DMS114 treated with DMSO at 0.1 percent for 48 hours (cell line): ENCODE results near the gene URM1.

Experiments used
- DNase-seq: peaks from one replicate; lab custom pipeline; 2025; ENCODE audit not compliant: unreplicated experiment; lab: John Stamatoyannopoulos, UW

URM1 gene

GRCh38 chr9:128424268-128424780 lies 53.1 kb downstream of the URM1 start:
- DNase-seq: no peak

GRCh38 chr9:128428644-128429512 lies 57.7 kb downstream of the URM1 start:
- no peak for DNase-seq

- DNase-seq: no peak
These were observed 58.4 kb downstream of the URM1 start for GRCh38 chr9:128429513-128430086.

- no peak for DNase-seq
These were observed 60.0 kb downstream of the URM1 start for GRCh38 chr9:128431207-128431606.

DNA sequence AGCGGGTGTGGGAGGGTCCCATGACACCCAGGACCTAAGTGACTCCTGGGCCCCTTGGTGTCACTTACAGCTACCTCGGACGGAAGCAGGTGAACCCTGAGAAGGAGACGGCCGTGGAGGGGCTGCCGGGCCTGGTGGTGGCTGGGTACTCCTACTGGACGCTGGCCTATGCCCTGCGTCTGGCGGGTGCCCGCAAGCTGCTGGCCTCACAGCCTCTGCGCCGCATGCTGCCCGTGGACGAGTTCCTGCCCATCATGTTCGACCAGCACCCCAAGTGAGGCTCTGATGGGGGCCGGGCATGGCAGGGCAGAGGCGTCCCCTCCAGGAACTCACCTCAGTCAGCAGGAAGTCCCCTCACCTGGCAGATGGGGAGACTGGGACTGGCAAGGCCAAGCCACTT lies 63.2 kb downstream of the URM1 start:
- no peak for DNase-seq

DNA sequence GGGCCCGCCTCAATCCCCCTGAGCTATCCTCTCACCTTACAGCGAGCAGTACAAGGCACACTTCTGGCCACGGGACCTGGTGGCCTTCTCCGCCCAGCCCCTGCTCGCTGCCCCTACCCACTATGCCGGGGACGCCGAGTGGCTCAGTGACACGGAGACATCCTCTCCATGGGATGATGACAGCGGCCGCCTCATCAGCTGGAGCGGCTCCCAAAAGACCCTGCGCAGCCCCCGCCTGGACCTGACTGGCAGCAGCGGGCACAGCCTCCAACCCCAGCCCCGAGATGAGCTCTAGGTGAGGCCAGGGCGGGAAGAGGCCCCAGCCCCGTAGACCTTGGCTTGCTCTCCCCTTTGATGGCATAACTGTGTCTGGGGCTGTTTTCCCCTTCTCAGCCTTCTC lies 64.4 kb downstream of the URM1 start:
- DNase-seq: no peak

DNA sequence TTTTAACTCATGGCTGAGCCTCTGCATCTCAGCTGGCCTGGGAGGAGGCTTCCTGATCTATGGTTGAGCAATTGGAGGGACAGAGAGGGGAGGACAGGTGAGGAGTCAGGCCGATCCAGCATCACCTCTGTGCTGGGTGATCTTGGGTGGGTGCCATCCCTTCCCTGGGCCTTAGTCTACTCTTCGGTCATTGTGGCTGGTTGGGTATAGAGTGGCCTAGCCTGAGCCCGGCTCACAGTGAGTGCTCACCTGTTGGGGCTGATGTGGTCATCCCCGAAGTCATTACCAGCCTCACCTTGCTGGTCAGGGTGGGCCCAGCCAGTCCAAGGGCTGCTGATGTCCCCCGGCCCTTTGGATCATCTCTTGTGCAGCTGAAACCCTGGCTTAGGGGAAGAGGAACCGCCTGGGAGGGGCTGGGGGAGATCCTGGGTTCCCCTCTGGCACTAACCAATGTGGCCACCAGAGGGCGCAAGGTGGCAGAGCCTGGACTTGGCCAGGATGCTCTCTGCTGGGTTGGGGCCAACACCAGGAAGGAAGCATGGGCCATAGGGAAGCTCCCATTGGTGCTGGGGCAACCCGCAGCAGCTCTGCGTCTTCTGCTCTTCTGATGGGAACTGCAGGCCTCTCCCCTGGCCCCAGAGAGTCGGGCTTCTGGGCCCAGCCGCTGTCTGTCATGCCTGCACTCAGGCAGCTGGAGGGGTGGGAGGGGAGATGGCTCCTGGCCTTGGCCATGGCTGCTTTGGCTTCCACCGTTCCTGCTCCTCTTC lies 67.4 kb downstream of the URM1 start:
- peak; percentile 23 for DNase-seq

GRCh38 chr9:128439273-128439672 lies 68.1 kb downstream of the URM1 start:
- DNase-seq: no peak
